HG03521 (cell line): ENCODE results near the gene CARD10.

Experiments used
- ATAC-seq: cut with Tn5 transposase; IDR thresholded peaks from one replicate; pipeline ENCODE4 v1.9.1; 2021; ENCODE audit warnings: mild to moderate bottlenecking, moderate library complexity; ENCODE audit not compliant: unreplicated experiment

CARD10 gene

DNA sequence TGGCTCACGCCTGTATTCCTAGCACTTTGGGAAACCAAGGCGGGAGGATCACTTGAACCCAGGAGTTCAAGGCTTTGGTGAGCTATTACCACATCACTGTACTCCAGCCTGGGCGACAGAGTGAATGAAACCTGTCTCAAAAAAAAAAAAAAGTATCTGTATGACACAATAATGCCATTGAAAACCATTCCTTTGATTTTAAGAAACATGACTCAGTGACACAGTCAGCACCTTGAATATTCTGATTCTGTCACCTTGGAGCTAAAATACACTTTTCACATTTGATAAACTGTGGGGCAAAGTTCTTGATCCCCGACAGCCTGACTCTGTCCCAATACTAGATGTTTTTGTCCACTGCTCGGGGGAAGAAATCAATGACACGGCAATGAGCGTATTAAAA lies 75.2 kb downstream of the CARD10 start:
- no peak for ATAC-seq

DNA sequence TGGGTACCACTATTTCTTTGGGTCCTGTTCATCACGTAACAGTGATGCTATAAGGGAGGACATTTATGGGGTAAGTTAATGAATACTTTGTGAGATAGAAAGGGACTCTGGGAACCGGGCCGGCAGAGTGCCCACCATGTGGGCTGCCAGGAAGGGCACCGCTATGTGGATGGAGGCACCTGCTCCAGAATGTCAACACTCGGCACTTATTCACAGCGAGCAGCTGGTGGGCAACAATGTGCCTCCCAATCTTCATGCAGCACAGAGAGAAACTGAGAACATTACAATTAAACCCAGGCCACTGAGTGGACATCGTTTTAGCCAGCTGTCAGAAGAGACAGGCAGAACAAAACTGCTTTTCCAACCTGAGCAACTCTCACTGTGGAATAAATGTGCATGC lies 76.1 kb downstream of the CARD10 start:
- no peak for ATAC-seq

DNA sequence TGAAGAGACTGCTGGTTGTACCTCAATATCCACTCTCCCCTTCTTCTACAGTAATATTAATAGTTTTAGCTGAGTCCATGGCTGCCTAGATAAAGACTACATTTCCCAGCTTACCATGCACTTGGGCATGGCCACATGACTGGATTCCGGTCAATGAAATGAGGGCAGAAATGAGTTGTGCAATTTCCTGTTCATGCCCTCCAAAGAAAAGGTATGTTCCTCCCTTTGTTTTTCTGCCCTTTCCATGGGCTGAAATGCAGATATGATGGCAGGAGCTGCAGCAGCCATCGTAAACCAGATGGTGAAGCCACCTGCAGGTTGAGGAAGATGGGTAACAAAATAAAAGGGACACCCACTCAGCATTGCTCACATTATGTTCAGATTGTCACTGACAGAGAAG lies 76.7 kb downstream of the CARD10 start:
- ATAC-seq, result no peak

DNA sequence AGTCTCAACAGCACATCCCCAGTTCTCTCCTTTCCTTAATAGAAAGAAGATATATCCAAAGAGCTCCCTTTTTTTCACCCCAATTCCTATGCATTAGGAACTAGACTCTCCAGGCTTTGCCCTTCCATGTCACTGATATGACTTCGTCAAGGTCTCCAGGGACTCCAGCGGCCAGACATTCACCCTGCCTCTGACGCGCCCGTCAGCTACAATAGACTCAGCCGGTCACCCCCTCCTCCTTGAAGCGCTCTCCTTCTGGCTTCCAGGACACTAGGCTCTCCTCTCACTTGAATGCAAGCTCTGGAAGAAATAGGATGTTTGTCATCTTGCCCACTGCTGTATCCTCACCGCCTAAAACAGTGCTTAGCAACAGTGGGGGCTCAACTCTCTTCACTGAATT lies 77.1 kb downstream of the CARD10 start:
- no peak for ATAC-seq

DNA sequence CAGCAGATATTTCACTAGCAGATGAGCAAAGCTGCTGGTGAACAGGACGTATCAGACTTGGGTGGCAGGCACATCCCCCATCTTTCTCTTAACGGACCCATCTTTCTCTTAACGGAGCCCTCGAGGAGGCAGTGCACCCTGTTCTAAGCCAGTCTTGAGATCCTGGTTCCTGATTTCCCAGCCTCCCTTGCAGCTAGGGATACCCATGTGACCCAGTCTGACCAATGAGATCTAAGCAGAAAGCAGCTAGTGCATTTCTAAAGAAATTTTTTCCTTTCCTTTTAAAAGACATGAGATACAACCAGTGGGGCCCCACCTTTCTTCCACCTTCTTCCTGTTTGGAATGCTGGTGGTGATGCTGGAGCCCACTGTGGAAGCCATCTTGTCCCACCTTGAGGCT lies 78.3 kb downstream of the CARD10 start:
- ATAC-seq, result no peak
